Vagina (tissue), 2 donors: ENCODE data around the gene NEK7.

Experiments
- CTCF ChIP-seq, 3 experiments: fragments of 450-650 bp in 2 of 3; fragments of 200-600 bp in 1 of 3; sonication (generic) in 1 of 3; IDR thresholded peaks; one replicate each; pipeline ENCODE4 v1.5.1; 2017 to 2019; ENCODE audit warnings: antibody characterized with exemption in 3 of 3, mild to moderate bottlenecking in 2 of 3, moderate library complexity in 2 of 3
- POLR2A ChIP-seq, 2 donors: fragments of 450-650 bp; IDR thresholded peaks; one replicate each; pipeline ENCODE4 v1.6.1; 2017; ENCODE audit warnings: antibody characterized with exemption in 2 of 2, mild to moderate bottlenecking in 2 of 2, moderate library complexity in 2 of 2
- POLR2AphosphoS5 ChIP-seq, 2 donors: sonication (generic); formaldehyde crosslinking; IDR thresholded peaks; one replicate each; pipeline ENCODE4 v1.9.0; 2017; ENCODE audit warnings: antibody characterized with exemption in 2 of 2, mild to moderate bottlenecking in 2 of 2, low read depth in 1 of 2; ENCODE audit not compliant: insufficient read depth in 1 of 2

GRCh38 chr1:198261886-198262285, 105.1 kb downstream of the NEK7 start:
- TF ChIP-seq CTCF (IDR thresholded peaks at IDR 0.05) (no peak), POLR2A (IDR thresholded peaks at IDR 0.05) (no peak), POLR2AphosphoS5 (IDR thresholded peaks at IDR 0.05; ENCODE audit: insufficient read depth in 1 of 2, low read depth in 1 of 2) (no peak)
